ENCODE data around the gene PPP2R5E.

Gene PPP2R5E

GRCh38 chr14:63394841-63395240 is 148.3 kb downstream of the PPP2R5E start:
- H3K4me3 ChIP-seq (ENCODE audit: low read depth, low read length), result no peak overlapping the region
- no peak for TF ChIP-seq CTCF (conservative IDR thresholded peaks at IDR 0.05; ENCODE audit: low read depth, low read length)
- no peak for DNase-seq (ENCODE audit: low read depth)

GRCh38 chr14:63394432-63394831 is 148.7 kb downstream of the PPP2R5E start:
- no peak for TF ChIP-seq CTCF (conservative IDR thresholded peaks at IDR 0.05; ENCODE audit: low read depth, low read length)
- no peak for DNase-seq (ENCODE audit: low read depth)
- H3K4me3 ChIP-seq (ENCODE audit: low read depth, low read length), result no peak overlapping the region

DNA sequence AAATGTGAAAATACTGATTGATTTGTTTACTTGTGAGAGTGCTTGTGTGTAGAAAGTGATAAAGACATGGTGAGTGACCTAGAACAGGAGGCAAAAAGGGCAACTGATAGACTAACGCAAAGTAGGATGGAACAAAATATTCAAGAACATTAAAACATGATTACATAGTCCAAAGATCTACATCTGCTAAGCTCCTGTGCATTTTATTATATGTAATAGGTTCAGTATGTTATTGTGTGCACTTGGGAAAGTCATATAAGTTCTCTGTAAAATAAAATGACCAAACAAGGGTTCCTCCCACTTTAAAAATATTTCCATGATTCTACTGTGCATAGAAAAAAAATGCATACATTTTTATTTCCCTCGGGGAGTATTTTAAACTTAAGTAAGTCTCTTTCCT is 150.2 kb downstream of the PPP2R5E start:
- no peak overlapping the region for H3K4me3 ChIP-seq (ENCODE audit: low read depth, low read length)
- TF ChIP-seq CTCF (conservative IDR thresholded peaks at IDR 0.05; ENCODE audit: low read depth, low read length), result no peak
- no peak for DNase-seq (ENCODE audit: low read depth)

DNA sequence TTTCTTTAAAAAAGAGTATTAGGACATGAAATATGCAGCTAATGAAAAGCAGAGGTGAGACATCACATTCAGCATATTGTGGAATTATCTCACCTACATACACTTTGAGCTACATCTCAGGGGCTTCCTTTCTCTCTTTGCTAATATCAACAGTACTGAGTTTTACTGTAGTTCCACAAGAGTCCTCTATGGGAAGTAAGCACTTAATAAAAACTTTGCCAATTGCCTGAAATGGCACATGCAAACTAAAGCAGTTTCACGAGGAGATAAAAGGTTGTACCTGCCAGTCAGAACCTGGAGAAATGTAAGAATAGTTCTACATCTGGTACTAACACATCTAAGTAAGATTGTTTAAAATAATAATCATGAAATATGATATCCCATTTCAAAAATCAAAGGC is 150.9 kb downstream of the PPP2R5E start:
- DNase-seq (ENCODE audit: low read depth), result peak; percentile 25
- no peak overlapping the region for H3K4me3 ChIP-seq (ENCODE audit: low read depth, low read length)
- TF ChIP-seq CTCF (conservative IDR thresholded peaks at IDR 0.05; ENCODE audit: low read depth, low read length), result no peak

DNA sequence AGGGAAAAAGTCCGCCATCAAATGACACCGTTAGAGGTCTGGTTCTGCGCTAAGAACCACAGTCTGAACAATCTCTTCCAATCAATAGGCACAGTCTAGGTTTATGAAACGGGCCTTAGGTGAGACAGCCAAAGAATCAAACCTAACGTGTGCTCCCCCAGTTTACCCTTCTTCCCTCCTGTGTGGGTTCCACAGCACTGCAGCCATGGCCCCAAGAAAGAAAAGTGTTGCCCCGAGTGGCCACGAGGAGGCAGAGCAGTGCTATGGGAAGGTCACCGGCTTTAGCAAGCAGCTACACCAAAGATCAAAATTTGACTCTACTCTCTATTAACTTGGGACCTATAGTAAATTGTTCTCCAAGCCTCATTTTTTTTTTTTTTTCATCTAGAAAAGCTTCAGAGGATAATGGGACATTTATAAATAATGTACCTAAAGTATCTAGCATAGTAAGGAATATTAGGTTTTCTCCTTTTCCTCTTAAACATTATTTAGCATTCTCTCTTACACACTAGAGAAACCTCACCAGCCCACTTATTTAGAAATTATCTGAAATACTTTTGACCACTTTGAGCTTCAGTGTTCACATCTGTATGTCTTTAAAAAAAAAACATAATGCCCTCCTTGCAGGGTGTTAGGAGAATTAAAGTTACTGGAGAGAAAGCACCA is 154.3 kb downstream of the PPP2R5E start:
- peak; percentile 96 for TF ChIP-seq CTCF (conservative IDR thresholded peaks at IDR 0.05; ENCODE audit: low read depth, low read length)
- DNase-seq (ENCODE audit: low read depth), result peak; percentile 81
- no peak overlapping the region for H3K4me3 ChIP-seq (ENCODE audit: low read depth, low read length)

- H3K4me3 ChIP-seq (ENCODE audit: low read depth, low read length), result no peak overlapping the region
- no peak for TF ChIP-seq CTCF (conservative IDR thresholded peaks at IDR 0.05; ENCODE audit: low read depth, low read length)
- DNase-seq (ENCODE audit: low read depth), result no peak
Observed at GRCh38 chr14:63387711-63388110, 155.5 kb downstream of the PPP2R5E start.

- TF ChIP-seq CTCF (conservative IDR thresholded peaks at IDR 0.05; ENCODE audit: low read depth, low read length), result no peak
- no peak for DNase-seq (ENCODE audit: low read depth)
- no peak overlapping the region for H3K4me3 ChIP-seq (ENCODE audit: low read depth, low read length)
Observed at GRCh38 chr14:63383776-63384367, 159.3 kb downstream of the PPP2R5E start.
